Body of pancreas (tissue), 4 donors: ENCODE results near the gene PDE1C.

ENCODE experiments used
- POLR2A ChIP-seq, 3 donors: fragments of 450-650 bp; IDR thresholded peaks; one replicate each; pipeline ENCODE4 v1.6.1; 2016; ENCODE audit warnings: antibody characterized with exemption in 3 of 3, mild to moderate bottlenecking in 2 of 3
- TF ChIP-seq, protein P1 (sequence below), 7 experiments: fragments of 450-650 bp in 4 of 7; fragments of 200-600 bp in 3 of 7; sonication (generic) in 3 of 7; IDR thresholded peaks; one replicate each; pipeline ENCODE4 v1.5.1; 2016 to 2019; ENCODE audit warnings: antibody characterized with exemption in 7 of 7

DNA sequence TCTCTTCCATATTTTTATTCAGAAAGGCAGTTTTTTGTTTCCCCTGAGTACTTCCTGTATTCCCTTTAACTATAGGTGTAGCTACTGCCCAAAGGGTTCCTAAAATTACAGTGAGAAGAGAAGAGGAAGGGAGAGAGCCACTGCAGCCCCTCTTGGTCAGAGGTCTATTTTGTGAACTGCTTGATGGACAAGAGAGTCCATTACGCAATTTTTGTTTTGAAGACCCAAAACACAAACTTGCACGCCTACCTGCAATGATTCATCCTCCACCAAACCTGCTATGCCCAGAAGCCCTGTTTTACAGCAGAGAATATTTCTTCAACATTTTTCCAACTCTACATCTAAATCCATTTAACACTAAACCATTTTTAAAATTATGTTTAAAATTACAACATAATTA, 75.1 kb downstream of the PDE1C start:
- TF ChIP-seq, protein P1, sequence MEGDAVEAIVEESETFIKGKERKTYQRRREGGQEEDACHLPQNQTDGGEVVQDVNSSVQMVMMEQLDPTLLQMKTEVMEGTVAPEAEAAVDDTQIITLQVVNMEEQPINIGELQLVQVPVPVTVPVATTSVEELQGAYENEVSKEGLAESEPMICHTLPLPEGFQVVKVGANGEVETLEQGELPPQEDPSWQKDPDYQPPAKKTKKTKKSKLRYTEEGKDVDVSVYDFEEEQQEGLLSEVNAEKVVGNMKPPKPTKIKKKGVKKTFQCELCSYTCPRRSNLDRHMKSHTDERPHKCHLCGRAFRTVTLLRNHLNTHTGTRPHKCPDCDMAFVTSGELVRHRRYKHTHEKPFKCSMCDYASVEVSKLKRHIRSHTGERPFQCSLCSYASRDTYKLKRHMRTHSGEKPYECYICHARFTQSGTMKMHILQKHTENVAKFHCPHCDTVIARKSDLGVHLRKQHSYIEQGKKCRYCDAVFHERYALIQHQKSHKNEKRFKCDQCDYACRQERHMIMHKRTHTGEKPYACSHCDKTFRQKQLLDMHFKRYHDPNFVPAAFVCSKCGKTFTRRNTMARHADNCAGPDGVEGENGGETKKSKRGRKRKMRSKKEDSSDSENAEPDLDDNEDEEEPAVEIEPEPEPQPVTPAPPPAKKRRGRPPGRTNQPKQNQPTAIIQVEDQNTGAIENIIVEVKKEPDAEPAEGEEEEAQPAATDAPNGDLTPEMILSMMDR (IDR thresholded peaks at IDR 0.05): no peak
- TF ChIP-seq POLR2A (IDR thresholded peaks at IDR 0.05): no peak
